GM12878 (cell line): ENCODE measurements around the gene ASAP2. TPM values are rescaled to one million over a fixed set of nuclear protein-coding genes. Genes with fewer than 3 reads are reported as not detected.

ENCODE experiments used
- ATAC-seq: fragments of 200-7000 bp; cut with Tn5 transposase; 3 replicates; pipeline ENCODE4 v1.9.1; 2020; ENCODE audit warnings: mild to moderate bottlenecking, moderate library complexity
- BruUV-seq: library from RNA; stranded (reverse); fragments of 400-500 nt; replicated peaks from 2 replicates; lab custom pipeline; 2021; lab: Mats Ljungman, UMichigan
- CTCF ChIA-PET: fragments of 300-600 bp; sonication (Branson Sonifier 250); formaldehyde crosslinking; extraction: SDS; loops from one replicate; lab custom pipeline; 2021; ENCODE audit warnings: inconsistent platforms; lab: Yijun Ruan, JAX
- POLR2A ChIA-PET: fragments of 350-600 bp; formaldehyde crosslinking; extraction: SDS; loops from one replicate; lab custom pipeline; 2021; ENCODE audit warnings: inconsistent platforms; lab: Charles Lee
- RAD21 ChIA-PET: fragments of 300-600 bp; sonication (Branson Sonifier 250); formaldehyde crosslinking; loops from one replicate; lab custom pipeline; 2023; ENCODE audit warnings: antibody characterized with exemption; ENCODE audit not compliant: unreplicated experiment; lab: Charles Lee
- SMC1A ChIA-PET: fragments of 300-600 bp; sonication (Branson Sonifier 250); formaldehyde crosslinking; loops from one replicate; lab custom pipeline; 2023; ENCODE audit not compliant: unreplicated experiment, uncharacterized antibody; lab: Charles Lee
- DNase-seq: peaks from one replicate; pipeline ENCODE4 v3.0.0-alpha.2; 2011; ENCODE audit warnings: low read depth, low spot score
- FAIRE-seq: peaks from 3 replicates; lab custom pipeline; 2011; peaks lifted over from hg19 to GRCh38; lab: Jason Lieb, UNC
- H2AFZ ChIP-seq: 2 replicates; pipeline ENCODE4 v1.6.0; 2011; ENCODE audit warnings: low read depth, low read length, control low read depth; ENCODE audit not compliant: control insufficient read depth
- H3K27ac ChIP-seq: 2 replicates; pipeline ENCODE4 v1.5.1; 2011; ENCODE audit warnings: control low read depth; ENCODE audit not compliant: control insufficient read depth, insufficient read depth
- H3K27me3 ChIP-seq, 2 experiments: replicated peaks in 1 of 2; 2 replicates each; pipeline versions ENCODE4 v1.6.0 to v1.6.1; 2011; ENCODE audit warnings: low read length in 1 of 2; ENCODE audit not compliant: control insufficient read depth in 2 of 2, insufficient read depth in 2 of 2
- H3K36me3 ChIP-seq, 2 experiments: 2 replicates each; pipeline ENCODE4 v1.5.1; 2011; ENCODE audit warnings: low read length in 1 of 2; ENCODE audit not compliant: control insufficient read depth in 2 of 2, insufficient read depth in 2 of 2
- H3K4me1 ChIP-seq: 2 replicates; pipeline ENCODE4 v1.6.1; 2011; ENCODE audit warnings: mild to moderate bottlenecking, low read length, moderate library complexity, mixed read lengths; ENCODE audit not compliant: control insufficient read depth, insufficient read depth
- H3K4me2 ChIP-seq: 2 replicates; pipeline ENCODE4 v1.6.0; 2011; ENCODE audit warnings: control low read depth; ENCODE audit not compliant: control insufficient read depth, insufficient read depth
- H3K4me3 ChIP-seq: fragments of 200-600 bp; sonication (generic); 2 replicates; pipeline ENCODE4 v1.5.1; 2016
- H3K79me2 ChIP-seq: 2 replicates; pipeline ENCODE4 v1.6.0; 2011; ENCODE audit warnings: low read length; ENCODE audit not compliant: control insufficient read depth, insufficient read depth
- H3K9ac ChIP-seq: 2 replicates; pipeline ENCODE4 v1.8.0; 2011; ENCODE audit warnings: low read length, control low read depth, mixed read lengths; ENCODE audit not compliant: control insufficient read depth, insufficient read depth
- H3K9me3 ChIP-seq: replicated peaks from 3 replicates; pipeline ENCODE4 v1.5.1; 2011; ENCODE audit warnings: mild to moderate bottlenecking, low read length; ENCODE audit not compliant: control insufficient read depth, insufficient read depth
- H4K20me1 ChIP-seq: 2 replicates; pipeline ENCODE4 v1.6.0; 2011; ENCODE audit not compliant: control insufficient read depth, insufficient read depth
- CREM ChIP-seq: IDR thresholded peaks from 2 replicates; pipeline ENCODE4 v1.6.1; 2014; ENCODE audit warnings: antibody characterized with exemption, low read depth
- EED ChIP-seq: sonication (generic); IDR thresholded peaks from 2 replicates; pipeline ENCODE4 v1.6.1; 2016; ENCODE audit warnings: antibody characterized with exemption, low read depth
- EP300 ChIP-seq, 2 experiments: fragments of 150-350 bp in 1 of 2; IDR thresholded peaks; 2 replicates each; pipeline ENCODE4 v1.6.1; 2011 to 2012; ENCODE audit warnings: low read depth in 2 of 2, low read length in 2 of 2, borderline replicate concordance in 1 of 2, improper control_type of control experiment in 1 of 2, inconsistent platforms in 1 of 2; ENCODE audit not compliant: control insufficient read depth in 1 of 2
- MYB ChIP-seq: fragments of 150-350 bp; IDR thresholded peaks from 2 replicates; pipeline ENCODE4 v1.6.1; 2014; ENCODE audit warnings: mild to moderate bottlenecking, low read depth, low read length, borderline replicate concordance
- RB1 ChIP-seq: fragments of 450-650 bp; formaldehyde crosslinking; IDR thresholded peaks from 2 replicates; pipeline ENCODE4 v1.6.1; 2017; ENCODE audit warnings: mild to moderate bottlenecking, borderline replicate concordance
- SPI1 ChIP-seq: IDR thresholded peaks from 2 replicates; pipeline ENCODE4 v1.6.1; 2011; ENCODE audit warnings: low read depth, mild to moderate bottlenecking, low read length, moderate library complexity, borderline replicate concordance; ENCODE audit not compliant: insufficient read depth
- in situ Hi-C: fragments of 300-500 bp; cut with MboI; formaldehyde crosslinking; loops from 9 replicates; pipeline ENCODE4 v1.14.3; 2018; ENCODE audit warnings: mixed read lengths
- intact Hi-C: fragments of 100-400 bp; cut with micrococcal nuclease; formaldehyde crosslinking; loops from one replicate; pipeline ENCODE4 v1.14.2; 2022; ENCODE audit not compliant: unreplicated experiment
- polyA plus RNA-seq, 11 experiments: library from polyadenylated mRNA; depleted of rRNA in 4 of 11; unstranded in 6 of 11; stranded (reverse) in 5 of 11; fragments of >200 nt; fragmentation: Nextera tagmentation in 4 of 11; fragmentation: Illumina TruSeq in 1 of 11; extraction: Ambion mirVana in 4 of 11; extraction: Trizol in 1 of 11; gene quantifications; 1 replicate in 1 of 11; 2 replicates in 10 of 11; pipeline versions ENCODE4 v1.2.1 to v1.2.3, GENCODE V29; 2011 to 2016; ENCODE audit warnings: inconsistent platforms in 2 of 11, missing spikeins in 2 of 11, low read depth in 1 of 11
- total RNA-seq, 4 experiments: library from RNA; depleted of rRNA in 3 of 4; stranded (reverse); fragments of >200 nt in 3 of 4; fragmentation: Illumina TruSeq in 1 of 4; extraction: Trizol in 1 of 4; gene quantifications; 2 replicates each; pipeline versions ENCODE4 v1.2.1 to v1.2.3, GENCODE V29; 2013 to 2021
- TF ChIP-seq, protein P1 (sequence below): fragments of 450-650 bp; formaldehyde crosslinking; IDR thresholded peaks from 2 replicates; pipeline ENCODE4 v1.4.0; 2020; ENCODE audit warnings: mild to moderate bottlenecking, moderate library complexity

The ASAP2 gene
- total and polyA plus RNA-seq, 10 of the 15 experiments (the other 5 are each of a cell fraction or from before 2014, with no cell fraction given): 0.05 to 0.27 (median 0.07) TPM; not detected in 4

DNA sequence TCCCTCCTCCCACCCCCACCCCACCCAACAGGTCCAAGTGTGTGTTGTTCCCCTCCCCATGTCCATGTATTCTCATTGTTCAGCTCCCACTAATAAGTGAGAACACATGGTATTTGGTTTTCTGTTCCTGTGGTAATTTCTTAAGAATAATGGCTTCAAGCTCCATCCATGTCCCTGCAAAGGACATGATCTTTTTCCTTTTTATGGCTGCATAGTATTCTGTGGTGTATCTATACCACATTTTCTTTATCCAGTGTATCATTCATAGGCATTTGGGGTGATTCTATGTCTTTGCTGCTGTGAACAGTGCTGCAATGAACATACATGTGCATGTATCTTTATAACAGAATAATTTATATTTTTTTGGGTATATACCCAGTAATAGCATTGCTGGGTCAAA, 12.3 kb upstream of the ASAP2 start:
- H3K27ac ChIP-seq: no peak overlapping the region
- in situ Hi-C loops: no loop called here
- H3K4me3 ChIP-seq: no peak overlapping the region
- RAD21 ChIA-PET: interaction anchor here (0.6 kb wide), 1 partner anchor 178 kb away, joined by 3 read pairs; no protein-coding TSS in a partner anchor
- no peaks in the 10 kb centered on the region for H3K4me1 ChIP-seq
- no peak for FAIRE-seq
- no peaks in the 10 kb centered on the region; the same call in 2 of the 3 replicates for H3K9me3 ChIP-seq
- no peak overlapping the region for H3K4me2 ChIP-seq
- H3K36me3 ChIP-seq: no peaks in the 10 kb centered on the region
- intact Hi-C loops: no loop called here
- SMC1A ChIA-PET: no interaction called here
- H2AFZ ChIP-seq: no peak overlapping the region
- no peaks in the 10 kb centered on the region; a peak in 1 of 4 replicates for H3K27me3 ChIP-seq
- H4K20me1 ChIP-seq: no peaks in the 10 kb centered on the region
- POLR2A ChIA-PET: interaction anchor here (0.7 kb wide), 1 partner anchor 20 kb away, joined by 5 read pairs; no protein-coding TSS in a partner anchor
- TF ChIP-seq EP300 (IDR thresholded peaks at IDR 0.05; ENCODE audit: borderline replicate concordance in 1 of 2, control insufficient read depth in 1 of 2, low read depth in 2 of 2, low read length in 2 of 2) (no peak), RB1 (no peak), MYB (no peak), SPI1 (no peak), EED (no peak), CREM (no peak)
- TF ChIP-seq, protein P1, sequence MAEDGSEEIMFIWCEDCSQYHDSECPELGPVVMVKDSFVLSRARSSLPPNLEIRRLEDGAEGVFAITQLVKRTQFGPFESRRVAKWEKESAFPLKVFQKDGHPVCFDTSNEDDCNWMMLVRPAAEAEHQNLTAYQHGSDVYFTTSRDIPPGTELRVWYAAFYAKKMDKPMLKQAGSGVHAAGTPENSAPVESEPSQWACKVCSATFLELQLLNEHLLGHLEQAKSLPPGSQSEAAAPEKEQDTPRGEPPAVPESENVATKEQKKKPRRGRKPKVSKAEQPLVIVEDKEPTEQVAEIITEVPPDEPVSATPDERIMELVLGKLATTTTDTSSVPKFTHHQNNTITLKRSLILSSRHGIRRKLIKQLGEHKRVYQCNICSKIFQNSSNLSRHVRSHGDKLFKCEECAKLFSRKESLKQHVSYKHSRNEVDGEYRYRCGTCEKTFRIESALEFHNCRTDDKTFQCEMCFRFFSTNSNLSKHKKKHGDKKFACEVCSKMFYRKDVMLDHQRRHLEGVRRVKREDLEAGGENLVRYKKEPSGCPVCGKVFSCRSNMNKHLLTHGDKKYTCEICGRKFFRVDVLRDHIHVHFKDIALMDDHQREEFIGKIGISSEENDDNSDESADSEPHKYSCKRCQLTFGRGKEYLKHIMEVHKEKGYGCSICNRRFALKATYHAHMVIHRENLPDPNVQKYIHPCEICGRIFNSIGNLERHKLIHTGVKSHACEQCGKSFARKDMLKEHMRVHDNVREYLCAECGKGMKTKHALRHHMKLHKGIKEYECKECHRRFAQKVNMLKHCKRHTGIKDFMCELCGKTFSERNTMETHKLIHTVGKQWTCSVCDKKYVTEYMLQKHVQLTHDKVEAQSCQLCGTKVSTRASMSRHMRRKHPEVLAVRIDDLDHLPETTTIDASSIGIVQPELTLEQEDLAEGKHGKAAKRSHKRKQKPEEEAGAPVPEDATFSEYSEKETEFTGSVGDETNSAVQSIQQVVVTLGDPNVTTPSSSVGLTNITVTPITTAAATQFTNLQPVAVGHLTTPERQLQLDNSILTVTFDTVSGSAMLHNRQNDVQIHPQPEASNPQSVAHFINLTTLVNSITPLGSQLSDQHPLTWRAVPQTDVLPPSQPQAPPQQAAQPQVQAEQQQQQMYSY (CRISPR knock-in tag): no peak
- BruUV-seq: no TSS peak
- no peak overlapping the region for H3K9ac ChIP-seq
- DNase-seq: no peak
- CTCF ChIA-PET: interaction anchor here (2.1 kb wide), 1 partner anchor 10 kb away, joined by 5 read pairs; no protein-coding TSS in a partner anchor
- no peaks in the 10 kb centered on the region for H3K79me2 ChIP-seq
- ATAC-seq: no peak
